Esophagus muscularis mucosa (tissue), 4 donors: ENCODE results near the gene CDH4.

ENCODE experiments used
- CTCF ChIP-seq, 3 experiments: fragments of 200-600 bp in 2 of 3; fragments of 450-650 bp in 1 of 3; sonication (generic) in 2 of 3; IDR thresholded peaks; one replicate each; pipeline ENCODE4 v1.5.1; 2017 to 2019; ENCODE audit warnings: antibody characterized with exemption in 3 of 3, mild to moderate bottlenecking in 2 of 3, moderate library complexity in 1 of 3
- EP300 ChIP-seq: sonication (generic); formaldehyde crosslinking; IDR thresholded peaks from one replicate; pipeline ENCODE4 v1.6.1; 2017; ENCODE audit warnings: antibody characterized with exemption
- POLR2A ChIP-seq: fragments of 450-650 bp; IDR thresholded peaks from one replicate; pipeline ENCODE4 v1.6.1; 2017; ENCODE audit warnings: antibody characterized with exemption, moderate library complexity, mild to moderate bottlenecking, low read depth
- POLR2AphosphoS5 ChIP-seq, 2 donors: sonication (generic); formaldehyde crosslinking; IDR thresholded peaks; one replicate each; pipeline ENCODE4 v1.6.1; 2017; ENCODE audit warnings: antibody characterized with exemption in 2 of 2

GRCh38 chr20:61896058-61896961 is 644.2 kb downstream of the CDH4 start:
- TF ChIP-seq CTCF (IDR thresholded peaks at IDR 0.05) = peak; percentile 49 to 74 (median 50)
- no peak for TF ChIP-seq POLR2A
- no peak for TF ChIP-seq EP300
- TF ChIP-seq POLR2AphosphoS5 (IDR thresholded peaks at IDR 0.05) = no peak
